ENCODE data around the gene PTPN14.

- no peak for TF ChIP-seq CTCF (IDR thresholded peaks at IDR 0.05; ENCODE audit: insufficient read depth, low read length)
- TF ChIP-seq REST (IDR thresholded peaks at IDR 0.05; ENCODE audit: insufficient replicate concordance, low read depth), result no peak
- no peak for TF ChIP-seq POLR2AphosphoS5 (IDR thresholded peaks at IDR 0.05; ENCODE audit: low read depth)
- TF ChIP-seq GABPA (IDR thresholded peaks at IDR 0.05; ENCODE audit: low read depth), result no peak
- TF ChIP-seq SPI1 (IDR thresholded peaks at IDR 0.05; ENCODE audit: borderline replicate concordance, low read depth), result no peak
Measured at GRCh38 chr1:214471458-214471857, 79.9 kb downstream of the PTPN14 start.
